GM12864 (cell line): ENCODE data around the gene MRPS23.

Experiments
- DNase-seq: peaks from one replicate; pipeline ENCODE4 v3.0.0-alpha.2; 2011; ENCODE audit warnings: low read depth
- H3K4me3 ChIP-seq: 2 replicates; pipeline ENCODE4 v1.5.1; 2011; ENCODE audit warnings: mild to moderate bottlenecking, low read depth, low read length, control low read depth
- CTCF ChIP-seq: IDR thresholded peaks from 2 replicates; pipeline ENCODE4 v1.5.1; 2011; ENCODE audit warnings: low read depth, mild to moderate bottlenecking, moderate library complexity, low read length, control low read depth, inconsistent platforms; ENCODE audit errors: missing control alignments

Gene MRPS23

GRCh38 chr17:57842280-57842679 is 7.6 kb downstream of the MRPS23 start:
- no peak for TF ChIP-seq CTCF
- DNase-seq = no peak
- H3K4me3 ChIP-seq = no peak overlapping the region

GRCh38 chr17:57839571-57839923 is 10.3 kb downstream of the MRPS23 start:
- no peak for TF ChIP-seq CTCF
- DNase-seq = no peak

GRCh38 chr17:57838857-57839570 is 10.8 kb downstream of the MRPS23 start:
- DNase-seq = no peak
- TF ChIP-seq CTCF = no peak
- no peak overlapping the region for H3K4me3 ChIP-seq

More at GRCh38 chr17:57839571-57839923, 10.3 kb downstream of the MRPS23 start:
- no peak overlapping the region for H3K4me3 ChIP-seq

- no peak for DNase-seq
- H3K4me3 ChIP-seq = no peak overlapping the region
- TF ChIP-seq CTCF = no peak
Measured at GRCh38 chr17:57838453-57838852, 11.4 kb downstream of the MRPS23 start.

- H3K4me3 ChIP-seq = no peak overlapping the region
- TF ChIP-seq CTCF = no peak
- DNase-seq = no peak
Measured at GRCh38 chr17:57835333-57835900, 14.4 kb downstream of the MRPS23 start.

GRCh38 chr17:57834146-57834741 is 15.6 kb downstream of the MRPS23 start:
- no peak for DNase-seq
- no peak overlapping the region for H3K4me3 ChIP-seq
- TF ChIP-seq CTCF = no peak
